ENCODE measurements around the gene PIK3CD. TPM values are rescaled to one million over a fixed set of nuclear protein-coding genes. Genes with fewer than 3 reads are reported as not detected.
A peak's percentile ranks its signal among the peaks of the same experiment; 100 is the strongest.

Gene PIK3CD
- total RNA-seq, 1 experiment from 2014 or later: 0.77 TPM

DNA sequence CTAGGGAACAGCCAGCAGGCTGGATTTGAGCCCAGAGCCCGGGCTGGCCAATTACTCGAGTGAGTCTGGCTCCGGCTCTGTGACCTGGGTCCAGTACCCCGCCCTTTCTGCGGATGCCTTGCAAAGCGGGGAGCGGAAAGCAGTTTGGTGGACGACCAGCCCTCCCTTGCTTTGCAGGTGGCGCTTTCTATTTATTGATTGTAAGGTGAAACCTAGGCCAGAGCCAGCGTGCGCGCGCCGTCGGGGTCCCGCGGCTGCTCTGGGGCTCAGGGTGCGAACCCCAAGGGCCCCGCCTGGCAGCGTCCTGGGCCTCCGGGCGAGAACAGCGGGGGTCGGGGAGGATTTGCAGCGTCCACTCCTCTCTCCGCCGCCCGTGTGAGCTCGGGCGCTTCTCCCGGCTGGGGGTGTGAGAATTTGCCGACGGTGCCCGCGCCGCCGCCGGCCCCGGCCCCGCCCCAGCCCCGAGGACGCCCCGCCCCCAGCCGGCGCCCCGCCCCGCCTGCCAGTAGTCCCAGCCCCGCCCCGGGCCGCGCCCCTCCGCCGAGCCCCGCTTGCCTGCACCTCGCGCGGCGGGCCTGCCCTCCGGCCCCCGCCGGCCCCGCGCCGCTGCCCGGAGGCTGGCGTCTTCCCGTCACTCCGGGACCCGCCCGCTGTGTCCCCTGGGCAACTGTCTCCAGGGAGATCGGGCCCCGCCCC lies 37.6 kb downstream of the PIK3CD start:
- ChIA-PET POLR2A (no interaction called here), CTCF (no interaction called here)

DNA sequence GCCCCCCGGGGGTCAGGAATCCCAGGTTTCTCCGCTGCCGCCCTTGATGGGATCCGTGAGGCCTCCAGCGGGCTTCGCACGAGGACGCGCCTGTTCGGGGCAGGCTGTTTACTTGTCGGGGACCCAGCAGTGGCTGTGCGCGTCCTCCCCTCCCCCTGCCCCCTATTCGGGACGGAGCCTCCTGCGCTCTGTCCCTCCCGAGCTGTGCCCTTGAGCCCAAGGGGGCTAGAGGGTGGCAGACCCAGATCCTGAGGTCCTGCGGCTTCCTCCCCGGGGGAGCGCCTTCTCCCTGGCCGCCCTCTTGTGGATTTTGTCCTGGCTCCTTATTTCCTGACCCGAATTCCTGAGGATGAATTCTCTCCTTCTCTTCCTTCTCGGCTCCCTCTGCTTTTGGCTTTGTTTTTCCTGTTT lies 38.4 kb downstream of the PIK3CD start:
- intact Hi-C loops (cut with micrococcal nuclease; ENCODE audit: unreplicated experiment): loop anchor here (5.0 kb wide), 1 partner anchor 63 kb away; no protein-coding TSS in a partner anchor
- CTCF ChIA-PET: no interaction called here

More for the DNA sequence above, 37.6 kb downstream of the PIK3CD start:
- no peaks in the 10 kb centered on the region for H3K36me3 Mint-ChIP-seq (ENCODE audit: insufficient read depth, unreplicated experiment)
- H3K4me1 Mint-ChIP-seq (ENCODE audit: low read depth, unreplicated experiment): peaks cover 7% of the 10 kb centered on the region
- intact Hi-C loops (cut with micrococcal nuclease; ENCODE audit: unreplicated experiment): no loop called here
- peak overlapping the region; percentile 78 for H3K4me3 Mint-ChIP-seq (ENCODE audit: unreplicated experiment)
- DNase-seq: peak; percentile 79 to 87
- no TSS peak for BruUV-seq (replicated peaks)
- H3K27me3 Mint-ChIP-seq (ENCODE audit: insufficient read depth, unreplicated experiment): peaks cover 12% of the 10 kb centered on the region
- no peaks in the 10 kb centered on the region for H3K9me3 Mint-ChIP-seq (ENCODE audit: unreplicated experiment)
- no peaks in the 10 kb centered on the region for H3K9me3 ChIP-seq
- peaks cover 3% of the 10 kb centered on the region; the same call in 1 of the 2 replicates for H3K27me3 ChIP-seq (replicated peaks; ENCODE audit: control insufficient read depth, insufficient read depth, low read length)
- peak overlapping the region; percentile 58 for H3K4me3 ChIP-seq (ENCODE audit: low read depth, low read length)
- TF ChIP-seq, protein P1, sequence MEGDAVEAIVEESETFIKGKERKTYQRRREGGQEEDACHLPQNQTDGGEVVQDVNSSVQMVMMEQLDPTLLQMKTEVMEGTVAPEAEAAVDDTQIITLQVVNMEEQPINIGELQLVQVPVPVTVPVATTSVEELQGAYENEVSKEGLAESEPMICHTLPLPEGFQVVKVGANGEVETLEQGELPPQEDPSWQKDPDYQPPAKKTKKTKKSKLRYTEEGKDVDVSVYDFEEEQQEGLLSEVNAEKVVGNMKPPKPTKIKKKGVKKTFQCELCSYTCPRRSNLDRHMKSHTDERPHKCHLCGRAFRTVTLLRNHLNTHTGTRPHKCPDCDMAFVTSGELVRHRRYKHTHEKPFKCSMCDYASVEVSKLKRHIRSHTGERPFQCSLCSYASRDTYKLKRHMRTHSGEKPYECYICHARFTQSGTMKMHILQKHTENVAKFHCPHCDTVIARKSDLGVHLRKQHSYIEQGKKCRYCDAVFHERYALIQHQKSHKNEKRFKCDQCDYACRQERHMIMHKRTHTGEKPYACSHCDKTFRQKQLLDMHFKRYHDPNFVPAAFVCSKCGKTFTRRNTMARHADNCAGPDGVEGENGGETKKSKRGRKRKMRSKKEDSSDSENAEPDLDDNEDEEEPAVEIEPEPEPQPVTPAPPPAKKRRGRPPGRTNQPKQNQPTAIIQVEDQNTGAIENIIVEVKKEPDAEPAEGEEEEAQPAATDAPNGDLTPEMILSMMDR (IDR thresholded peaks at IDR 0.05; ENCODE audit: insufficient read depth in 1 of 2, low read depth in 1 of 2, low read length in 1 of 2, severe bottlenecking in 1 of 2, unreplicated experiment in 1 of 2): no peak
- H3K4me1 ChIP-seq: peaks cover 12% of the 10 kb centered on the region; the same call in 1 of the 2 replicates
- H3K36me3 ChIP-seq (ENCODE audit: control insufficient read depth, insufficient read depth, low read length): no peaks in the 10 kb centered on the region
- H3K27ac Mint-ChIP-seq (ENCODE audit: unreplicated experiment): no peak overlapping the region

DNA sequence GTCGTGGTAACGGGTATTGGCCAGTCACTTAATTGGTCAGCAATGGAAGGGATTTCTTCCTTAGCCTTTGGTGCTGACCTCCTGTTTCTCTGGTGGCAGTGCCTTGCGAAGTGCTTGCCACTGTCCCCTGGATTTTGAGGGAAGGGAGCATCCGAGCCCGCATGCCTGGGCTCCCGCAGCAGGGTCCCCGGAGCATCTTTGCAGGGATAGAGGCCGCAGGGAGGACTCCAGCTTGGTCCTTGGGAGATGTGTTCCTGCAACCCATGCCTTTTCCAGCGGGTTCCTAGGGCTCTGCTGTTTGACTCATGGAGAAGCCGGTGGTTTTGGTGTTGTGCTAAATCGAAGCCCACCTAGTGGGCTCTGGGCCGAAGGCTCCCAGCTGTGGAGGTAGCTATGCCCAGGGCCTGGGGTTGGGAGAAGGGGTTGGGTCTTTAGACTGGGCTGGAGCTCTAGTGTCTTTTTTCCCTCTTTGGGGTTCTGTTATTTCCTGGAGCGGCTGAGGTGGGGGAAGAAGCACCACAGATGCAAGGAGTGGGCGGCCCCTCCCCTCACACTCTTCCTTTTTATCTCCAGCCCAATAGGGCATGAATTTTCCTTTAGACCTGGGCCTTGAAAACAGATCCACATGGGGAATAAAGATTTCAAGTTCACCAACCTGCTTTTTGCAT lies 39.0 kb downstream of the PIK3CD start:
- ChIA-PET CTCF (no interaction called here), POLR2A (no interaction called here)
- Mint-ChIP-seq H3K27ac (ENCODE audit: unreplicated experiment) (peak overlapping the region; percentile 25), H3K27me3 (ENCODE audit: insufficient read depth, unreplicated experiment) (peaks cover 18% of the 10 kb centered on the region), H3K36me3 (ENCODE audit: insufficient read depth, unreplicated experiment) (no peaks in the 10 kb centered on the region), H3K9me3 (ENCODE audit: unreplicated experiment) (no peaks in the 10 kb centered on the region), H3K4me3 (ENCODE audit: unreplicated experiment) (peak overlapping the region; percentile 72), H3K4me1 (ENCODE audit: low read depth, unreplicated experiment) (peaks cover 7% of the 10 kb centered on the region)
- Histone ChIP-seq H3K4me1 (peaks cover 12% of the 10 kb centered on the region; the same call in 1 of the 2 replicates), H3K9me3 (no peaks in the 10 kb centered on the region), H3K27me3 (replicated peaks; ENCODE audit: control insufficient read depth, insufficient read depth, low read length) (peaks cover 3% of the 10 kb centered on the region; the same call in 1 of the 2 replicates), H3K36me3 (ENCODE audit: control insufficient read depth, insufficient read depth, low read length) (no peaks in the 10 kb centered on the region), H3K4me3 (ENCODE audit: low read depth, low read length) (no peak overlapping the region)
- TF ChIP-seq, protein P1 (IDR thresholded peaks at IDR 0.05; ENCODE audit: insufficient read depth in 1 of 2, low read depth in 1 of 2, low read length in 1 of 2, severe bottlenecking in 1 of 2, unreplicated experiment in 1 of 2): no peak
- intact Hi-C loops (cut with micrococcal nuclease; ENCODE audit: unreplicated experiment): loop anchor here (5.0 kb wide), 1 partner anchor 63 kb away; no protein-coding TSS in a partner anchor
- no peak for DNase-seq
- BruUV-seq (replicated peaks): no TSS peak

More for the DNA sequence above, 38.4 kb downstream of the PIK3CD start:
- Mint-ChIP-seq H3K27ac (ENCODE audit: unreplicated experiment) (peak overlapping the region; percentile 25), H3K36me3 (ENCODE audit: insufficient read depth, unreplicated experiment) (no peaks in the 10 kb centered on the region), H3K4me3 (ENCODE audit: unreplicated experiment) (peak overlapping the region; percentile 72), H3K4me1 (ENCODE audit: low read depth, unreplicated experiment) (peaks cover 7% of the 10 kb centered on the region), H3K9me3 (ENCODE audit: unreplicated experiment) (no peaks in the 10 kb centered on the region), H3K27me3 (ENCODE audit: insufficient read depth, unreplicated experiment) (peaks cover 16% of the 10 kb centered on the region)
- TF ChIP-seq, protein P1 (IDR thresholded peaks at IDR 0.05; ENCODE audit: insufficient read depth in 1 of 2, low read depth in 1 of 2, low read length in 1 of 2, severe bottlenecking in 1 of 2, unreplicated experiment in 1 of 2): no peak
- Histone ChIP-seq H3K36me3 (ENCODE audit: control insufficient read depth, insufficient read depth, low read length) (no peaks in the 10 kb centered on the region), H3K9me3 (no peaks in the 10 kb centered on the region), H3K4me3 (ENCODE audit: low read depth, low read length) (peak overlapping the region; percentile 47), H3K27me3 (replicated peaks; ENCODE audit: control insufficient read depth, insufficient read depth, low read length) (peaks cover 3% of the 10 kb centered on the region; the same call in 1 of the 2 replicates), H3K4me1 (peaks cover 12% of the 10 kb centered on the region; the same call in 1 of the 2 replicates)
- POLR2A ChIA-PET: no interaction called here
- DNase-seq: peak in 1 of 2 experiments; percentile 24
- no TSS peak for BruUV-seq (replicated peaks)
